HG02571 (cell line): Measurements from ENCODE around the gene ZBTB44.

Experiments
- ATAC-seq: cut with Tn5 transposase; IDR thresholded peaks from one replicate; pipeline ENCODE4 v1.9.1; 2021; ENCODE audit warnings: mild to moderate bottlenecking, moderate library complexity; ENCODE audit not compliant: unreplicated experiment

Gene ZBTB44

GRCh38 chr11:130180491-130180890, 134.2 kb downstream of the ZBTB44 start:
- no peak for ATAC-seq

GRCh38 chr11:130179396-130180306, 135.1 kb downstream of the ZBTB44 start:
- no peak for ATAC-seq

GRCh38 chr11:130178441-130179339, 136.0 kb downstream of the ZBTB44 start:
- ATAC-seq: no peak

GRCh38 chr11:130177782-130178181, 136.9 kb downstream of the ZBTB44 start:
- ATAC-seq: no peak
